Testis (tissue), 3 donors: ENCODE measurements around the gene OCLN. TPM values are rescaled to one million over a fixed set of nuclear protein-coding genes. Genes with fewer than 3 reads are reported as not detected.

ENCODE experiments used
- polyA plus RNA-seq: library from polyadenylated mRNA; stranded (reverse); fragments of 350-450 nt; fragmentation: Illumina TruSeq; extraction: RNeasy Lipid Tissue Mini Kit (QIAGEN cat#74804); gene quantifications from one replicate; pipeline ENCODE4 v1.2.3, GENCODE V29; 2014; ENCODE audit warnings: low read depth, low replicate concordance; ENCODE audit not compliant: insufficient read depth
- small RNA-seq, 2 donors: library from RNA; depleted of rRNA; stranded (forward); fragments of <200 nt; gene quantifications; one replicate each; pipeline ENCODE3, GENCODE V24; 2016
- total RNA-seq, 2 donors: library from RNA; depleted of rRNA; stranded (reverse); fragments of >200 nt; gene quantifications; one replicate each; pipeline ENCODE4 v1.2.3, GENCODE V29; 2016

Gene OCLN
- total and polyA plus RNA-seq, 3 donors from 2014 or later: 9.2 to 16.0 (median 14.9) TPM

Small RNA genes lying within 50 kb of the gene (small RNA-seq; reads per million reads assigned to genes)
- gene RN7SL616P (0 reads per million in 2 donors), gene RNU6-724P (0 reads per million in 2 donors), gene RPS27P14 (0 reads per million in 2 donors)

Other genes with a start within 250 kb of the OCLN start
- 1 to 10 TPM; 5.9 to 8.2 TPM for gene CCDC125, start 160.0 kb upstream of the OCLN start, total RNA-seq
- gene CCDC125, start 160.0 kb upstream of the OCLN start, polyA plus RNA-seq: 2.3 TPM
- 10 to 100 TPM; 24.6 to 32.0 TPM for gene AK6, start 123.3 kb upstream of the OCLN start, total RNA-seq
- 59.2 TPM for gene AK6, start 123.3 kb upstream of the OCLN start, polyA plus RNA-seq
- gene TAF9, start 123.3 kb upstream of the OCLN start, total RNA-seq: 100 to 1,000 TPM; 121 to 182 TPM
- gene TAF9, start 123.3 kb upstream of the OCLN start, polyA plus RNA-seq: 297 TPM
- 10 to 100 TPM; 69.4 to 75.9 TPM for gene RAD17, start 123.0 kb upstream of the OCLN start, total RNA-seq
- gene RAD17, start 123.0 kb upstream of the OCLN start, polyA plus RNA-seq: 88.2 TPM
- 1 to 10 TPM; 5.5 to 6.9 TPM for gene MARVELD2, start 77.7 kb upstream of the OCLN start, total RNA-seq
- 5.9 TPM for gene MARVELD2, start 77.7 kb upstream of the OCLN start, polyA plus RNA-seq
- 10 to 100 TPM; 30.6 to 30.9 TPM for gene GTF2H2C, start 67.4 kb downstream of the OCLN start, total RNA-seq
- 28.2 TPM for gene GTF2H2C, start 67.4 kb downstream of the OCLN start, polyA plus RNA-seq